Keratinocyte (primary cell): ENCODE measurements around the gene SMIM7. TPM values are rescaled to one million over a fixed set of nuclear protein-coding genes. Genes with fewer than 3 reads are reported as not detected.

Source experiments
- DNase-seq: peaks from one replicate; pipeline ENCODE4 v3.0.0-alpha.2; 2011; ENCODE audit warnings: low read depth, missing footprints, low spot score
- FAIRE-seq: peaks from 2 replicates; lab custom pipeline; 2011; peaks lifted over from hg19 to GRCh38; lab: Jason Lieb, UNC
- H2AFZ ChIP-seq: 2 replicates; pipeline ENCODE4 v1.6.0; 2012; ENCODE audit warnings: low read length, control low read depth, inconsistent platforms; ENCODE audit not compliant: control insufficient read depth
- H3K27ac ChIP-seq: 2 replicates; pipeline ENCODE4 v1.5.1; 2011; ENCODE audit warnings: low read length; ENCODE audit not compliant: control insufficient read depth, insufficient read depth
- H3K27me3 ChIP-seq: 3 replicates; pipeline ENCODE4 v1.6.0; 2011; ENCODE audit warnings: low read length; ENCODE audit not compliant: control insufficient read depth, insufficient read depth; ENCODE audit errors: extremely low read depth
- H3K36me3 ChIP-seq, 2 experiments: 2 replicates in 1 of 2; 3 replicates in 1 of 2; pipeline ENCODE4 v1.5.1; 2011; ENCODE audit warnings: low read length in 2 of 2, mild to moderate bottlenecking in 1 of 2; ENCODE audit not compliant: control insufficient read depth in 2 of 2, insufficient read depth in 2 of 2; ENCODE audit errors: extremely low read depth in 1 of 2
- H3K4me1 ChIP-seq: 3 replicates; pipeline ENCODE4 v1.5.1; 2011; ENCODE audit warnings: low read length; ENCODE audit not compliant: control insufficient read depth, insufficient read depth; ENCODE audit errors: extremely low read depth
- H3K4me2 ChIP-seq: 3 replicates; pipeline ENCODE4 v1.6.0; 2011; ENCODE audit warnings: low read depth, low read length; ENCODE audit not compliant: control insufficient read depth, insufficient read depth; ENCODE audit errors: extremely low read depth
- H3K4me3 ChIP-seq, 3 experiments: fragments of 200-600 bp in 1 of 3; sonication (generic) in 1 of 3; 2 replicates in 2 of 3; 3 replicates in 1 of 3; pipeline ENCODE4 v1.5.1; 2011 to 2016; ENCODE audit warnings: low read length in 3 of 3, mild to moderate bottlenecking in 3 of 3, control low read depth in 2 of 3, inconsistent platforms in 1 of 3, low read depth in 1 of 3, mixed read lengths in 1 of 3, mixed run types in 1 of 3, moderate library complexity in 1 of 3; ENCODE audit not compliant: control insufficient read depth in 2 of 3, insufficient read depth in 2 of 3; ENCODE audit errors: extremely low read depth in 1 of 3
- H3K79me2 ChIP-seq: 2 replicates; pipeline ENCODE4 v1.6.0; 2012; ENCODE audit warnings: low read length; ENCODE audit not compliant: control insufficient read depth, insufficient read depth
- H3K9ac ChIP-seq: 3 replicates; pipeline ENCODE4 v1.6.0; 2011; ENCODE audit warnings: low read length; ENCODE audit not compliant: control insufficient read depth, insufficient read depth; ENCODE audit errors: extremely low read depth
- H3K9me1 ChIP-seq: 3 replicates; pipeline ENCODE4 v1.6.0; 2011; ENCODE audit warnings: low read length; ENCODE audit not compliant: control insufficient read depth, insufficient read depth; ENCODE audit errors: extremely low read depth
- H3K9me3 ChIP-seq: 2 replicates; pipeline ENCODE4 v1.5.1; 2012; ENCODE audit warnings: low read depth, low read length; ENCODE audit not compliant: control insufficient read depth
- H4K20me1 ChIP-seq: 3 replicates; pipeline ENCODE4 v1.6.0; 2011; ENCODE audit warnings: low read length; ENCODE audit not compliant: control insufficient read depth, insufficient read depth; ENCODE audit errors: extremely low read depth
- EZH2 ChIP-seq: IDR thresholded peaks from one replicate; pipeline ENCODE4 v1.6.1; 2012; ENCODE audit warnings: inconsistent platforms, mild to moderate bottlenecking, low read length, moderate library complexity
- dilution Hi-C: fragments of 300-500 bp; cut with MboI; formaldehyde crosslinking; loops from one replicate; pipeline ENCODE4 v1.7.0; 2020; ENCODE audit warnings: low sequenced_read_pairs; ENCODE audit not compliant: extremely low pct_ligation_motif_present
- polyA plus RNA-seq, 5 experiments: library from polyadenylated mRNA; depleted of rRNA in 3 of 5; stranded (reverse) in 3 of 5; stranded (forward) in 1 of 5; unstranded in 1 of 5; fragments of >200 nt; gene quantifications; 1 replicate in 1 of 5; 2 replicates in 3 of 5; 3 replicates in 1 of 5; pipeline versions ENCODE4 v1.2.1 to v1.2.3, GENCODE V29; 2011 to 2012; ENCODE audit warnings: missing spikeins in 2 of 5, low read depth in 1 of 5, low replicate concordance in 1 of 5
- TF ChIP-seq, protein P1 (sequence below), 3 experiments: IDR thresholded peaks in 1 of 3; conservative IDR thresholded peaks in 1 of 3; optimal IDR thresholded peaks in 1 of 3; 2 replicates in 2 of 3; 3 replicates in 1 of 3; pipeline versions ENCODE3 to v1.5.1; 2011; ENCODE audit warnings: low read length in 3 of 3, mild to moderate bottlenecking in 3 of 3, moderate library complexity in 2 of 3, control low read depth in 1 of 3, inconsistent platforms in 1 of 3; ENCODE audit not compliant: insufficient read depth in 2 of 3; ENCODE audit errors: extremely low read depth in 1 of 3

The SMIM7 gene
- polyA plus RNA-seq, 1 donor (not counting 4 experiments of a cell fraction or from before 2014, with no cell fraction given) = 79.1 TPM

DNA sequence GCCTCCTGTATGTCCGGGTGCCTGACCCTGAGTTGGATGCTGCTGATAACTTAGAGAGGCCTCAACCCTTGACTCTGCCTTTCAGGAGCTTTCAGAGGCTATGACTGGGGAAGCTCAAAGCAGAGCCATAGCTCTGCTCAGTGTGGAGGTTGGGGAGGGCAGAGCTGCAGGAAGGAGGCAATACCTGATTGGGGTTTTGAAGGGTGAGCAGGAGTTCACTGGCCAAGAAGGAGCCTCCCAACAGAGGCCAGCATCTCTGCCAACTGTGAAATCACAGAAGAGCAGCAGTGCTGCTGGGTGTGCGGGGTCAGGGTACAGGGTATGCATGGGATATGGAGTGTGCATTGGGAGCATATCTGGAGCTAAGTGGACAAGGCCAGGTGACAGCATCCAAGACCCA, 22.6 kb upstream of the SMIM7 start:
- Histone ChIP-seq H3K79me2 (no peaks in the 10 kb centered on the region), H3K27ac (no peak overlapping the region), H3K27me3 (no peaks in the 10 kb centered on the region), H3K4me2 (no peak overlapping the region), H2AFZ (no peak overlapping the region), H3K9ac (no peak overlapping the region), H3K9me3 (no peaks in the 10 kb centered on the region), H3K4me1 (peaks cover 8% of the 10 kb centered on the region), H4K20me1 (no peaks in the 10 kb centered on the region), H3K4me3 (no peak overlapping the region), H3K9me1 (no peaks in the 10 kb centered on the region), H3K36me3 (peaks cover 0 to 4% of the 10 kb centered on the region in 2 experiments)
- DNase-seq = no peak
- dilution Hi-C loops = no loop called here
- TF ChIP-seq EZH2 = no peak
- TF ChIP-seq, protein P1, sequence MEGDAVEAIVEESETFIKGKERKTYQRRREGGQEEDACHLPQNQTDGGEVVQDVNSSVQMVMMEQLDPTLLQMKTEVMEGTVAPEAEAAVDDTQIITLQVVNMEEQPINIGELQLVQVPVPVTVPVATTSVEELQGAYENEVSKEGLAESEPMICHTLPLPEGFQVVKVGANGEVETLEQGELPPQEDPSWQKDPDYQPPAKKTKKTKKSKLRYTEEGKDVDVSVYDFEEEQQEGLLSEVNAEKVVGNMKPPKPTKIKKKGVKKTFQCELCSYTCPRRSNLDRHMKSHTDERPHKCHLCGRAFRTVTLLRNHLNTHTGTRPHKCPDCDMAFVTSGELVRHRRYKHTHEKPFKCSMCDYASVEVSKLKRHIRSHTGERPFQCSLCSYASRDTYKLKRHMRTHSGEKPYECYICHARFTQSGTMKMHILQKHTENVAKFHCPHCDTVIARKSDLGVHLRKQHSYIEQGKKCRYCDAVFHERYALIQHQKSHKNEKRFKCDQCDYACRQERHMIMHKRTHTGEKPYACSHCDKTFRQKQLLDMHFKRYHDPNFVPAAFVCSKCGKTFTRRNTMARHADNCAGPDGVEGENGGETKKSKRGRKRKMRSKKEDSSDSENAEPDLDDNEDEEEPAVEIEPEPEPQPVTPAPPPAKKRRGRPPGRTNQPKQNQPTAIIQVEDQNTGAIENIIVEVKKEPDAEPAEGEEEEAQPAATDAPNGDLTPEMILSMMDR (optimal IDR thresholded peaks at IDR 0.05 in 1 of 3, IDR thresholded peaks at IDR 0.05 in 1 of 3, conservative IDR thresholded peaks at IDR 0.05 in 1 of 3; ENCODE audit: extremely low read depth in 1 of 3, insufficient read depth in 2 of 3, low read length in 3 of 3) = no peak
- FAIRE-seq = no peak

DNA sequence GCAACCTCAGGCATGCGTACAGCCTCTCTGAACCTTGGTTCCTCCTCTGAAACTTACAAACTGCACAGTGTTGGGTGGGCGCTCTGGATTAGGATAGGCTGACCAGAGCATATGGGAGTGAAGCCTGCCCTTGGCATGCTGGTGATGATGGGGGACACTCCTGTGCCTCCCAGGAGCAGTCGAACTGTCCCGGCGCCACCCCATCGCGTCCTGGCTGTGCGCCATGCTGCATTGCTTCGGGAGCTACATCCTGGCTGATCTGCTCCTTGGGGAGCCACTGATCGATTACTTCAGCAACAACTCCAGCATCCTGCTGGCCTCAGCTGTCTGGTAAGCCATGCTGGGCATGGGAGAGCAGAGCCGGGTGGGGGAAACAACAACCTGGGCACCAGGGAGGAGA, 19.9 kb upstream of the SMIM7 start:
- H3K9me1 ChIP-seq = no peaks in the 10 kb centered on the region
- DNase-seq (no peak), FAIRE-seq (no peak)
- no peak overlapping the region for H2AFZ ChIP-seq
- no peak overlapping the region for H3K4me3 ChIP-seq
- dilution Hi-C loops = no loop called here
- H3K27me3 ChIP-seq = no peaks in the 10 kb centered on the region
- H3K79me2 ChIP-seq = no peaks in the 10 kb centered on the region
- no peaks in the 10 kb centered on the region for H4K20me1 ChIP-seq
- TF ChIP-seq, protein P1 (optimal IDR thresholded peaks at IDR 0.05 in 1 of 3, IDR thresholded peaks at IDR 0.05 in 1 of 3, conservative IDR thresholded peaks at IDR 0.05 in 1 of 3; ENCODE audit: extremely low read depth in 1 of 3, insufficient read depth in 2 of 3, low read length in 3 of 3) = no peak
- no peak for TF ChIP-seq EZH2
- peaks cover 3% of the 10 kb centered on the region for H3K4me1 ChIP-seq
- no peak overlapping the region for H3K9ac ChIP-seq
- peaks cover 0 to 4% of the 10 kb centered on the region in 2 experiments for H3K36me3 ChIP-seq
- no peak overlapping the region for H3K27ac ChIP-seq
- H3K9me3 ChIP-seq = no peaks in the 10 kb centered on the region
- no peak overlapping the region for H3K4me2 ChIP-seq
